Measurements from ENCODE around the gene CASQ2. TPM values are rescaled to one million over a fixed set of nuclear protein-coding genes. Genes with fewer than 3 reads are reported as not detected.
A peak's percentile ranks its signal among the peaks of the same experiment; 100 is the strongest.

The CASQ2 gene
- total RNA-seq, 5 donors from 2014 or later (not counting 1 experiment from before 2014, with no cell fraction given) = not detected

- CTCF ChIA-PET = no interaction called here
- ATAC-seq (replicated peaks in 1 of 4) (no peak), DNase-seq (no peak)
- Mint-ChIP-seq H3K27me3 (peaks cover 0 to 8% of the 10 kb centered on the region in 2 donors), H3K4me3 (no peak overlapping the region), H3K4me1 (no peaks in the 10 kb centered on the region), H3K27ac (no peak overlapping the region), H3K9me3 (no peaks in the 10 kb centered on the region), H3K36me3 (no peaks in the 10 kb centered on the region)
- no peaks in the 10 kb centered on the region for H3K36me3 ChIP-seq (ENCODE audit: control insufficient read depth in 2 of 2, extremely low read depth in 1 of 2, insufficient read depth in 1 of 2, low read length in 1 of 2)
- no peak overlapping the region for H3K27ac ChIP-seq (ENCODE audit: low read length)
- POLR2A ChIA-PET = no interaction called here
- H3K4me3 ChIP-seq (ENCODE audit: control insufficient read depth in 1 of 2, extremely low read depth in 1 of 2, low read length in 1 of 2) = no peak overlapping the region
- H3K9me3 ChIP-seq = no peaks in the 10 kb centered on the region
- no CpG with 5 or more reads among the region's 1 CpG for WGBS (ENCODE audit: insufficient coverage)
- H3K27me3 ChIP-seq (replicated peaks in 1 of 2; ENCODE audit: control insufficient read depth in 2 of 2, extremely low read depth in 1 of 2, insufficient read depth in 2 of 2, low read length in 1 of 2) = peaks cover 0 to 11% of the 10 kb centered on the region in 2 experiments
- no peaks in the 10 kb centered on the region for H3K4me1 ChIP-seq (ENCODE audit: control insufficient read depth in 1 of 2, extremely low read depth in 1 of 2, insufficient read depth in 2 of 2, low read length in 2 of 2)
These were observed 46.3 kb downstream of the CASQ2 start for GRCh38 chr1:115722221-115722620.

GRCh38 chr1:115719285-115719684 lies 49.2 kb downstream of the CASQ2 start:
- Mint-ChIP-seq H3K36me3 (no peaks in the 10 kb centered on the region), H3K27me3 (peaks cover 1 to 8% of the 10 kb centered on the region in 2 donors)

GRCh38 chr1:115718011-115718754 lies 50.3 kb downstream of the CASQ2 start:
- Mint-ChIP-seq H3K36me3 (no peaks in the 10 kb centered on the region), H3K4me3 (no peak overlapping the region), H3K27ac (no peak overlapping the region), H3K27me3 (peaks cover 4 to 6% of the 10 kb centered on the region in 2 donors), H3K4me1 (no peaks in the 10 kb centered on the region), H3K9me3 (no peaks in the 10 kb centered on the region)
- no peak overlapping the region for H3K27ac ChIP-seq (ENCODE audit: low read length)
- POLR2A ChIA-PET = no interaction called here
- ATAC-seq (replicated peaks in 1 of 4) (no peak), DNase-seq (no peak)
- H3K27me3 ChIP-seq (replicated peaks in 1 of 2; ENCODE audit: control insufficient read depth in 2 of 2, extremely low read depth in 1 of 2, insufficient read depth in 2 of 2, low read length in 1 of 2) = peaks cover 0 to 11% of the 10 kb centered on the region in 2 experiments
- no peaks in the 10 kb centered on the region for H3K9me3 ChIP-seq
- H3K36me3 ChIP-seq (ENCODE audit: control insufficient read depth in 2 of 2, extremely low read depth in 1 of 2, insufficient read depth in 1 of 2, low read length in 1 of 2) = no peaks in the 10 kb centered on the region
- H3K4me1 ChIP-seq (ENCODE audit: control insufficient read depth in 1 of 2, extremely low read depth in 1 of 2, insufficient read depth in 2 of 2, low read length in 2 of 2) = no peaks in the 10 kb centered on the region
- WGBS (ENCODE audit: insufficient coverage) = 75% methylated on average over 3 of the region's 5 CpGs
- no peak overlapping the region for H3K4me3 ChIP-seq (ENCODE audit: control insufficient read depth in 1 of 2, extremely low read depth in 1 of 2, low read length in 1 of 2)
- CTCF ChIA-PET = no interaction called here

More at GRCh38 chr1:115719285-115719684, 49.2 kb downstream of the CASQ2 start:
- ATAC-seq (replicated peaks in 1 of 4) = peak in 1 of 4 experiments; percentile 23
- Mint-ChIP-seq H3K27ac (no peak overlapping the region), H3K9me3 (no peaks in the 10 kb centered on the region), H3K4me1 (no peaks in the 10 kb centered on the region), H3K4me3 (no peak overlapping the region)
- Histone ChIP-seq H3K36me3 (ENCODE audit: control insufficient read depth in 2 of 2, extremely low read depth in 1 of 2, insufficient read depth in 1 of 2, low read length in 1 of 2) (no peaks in the 10 kb centered on the region), H3K4me1 (ENCODE audit: control insufficient read depth in 1 of 2, extremely low read depth in 1 of 2, insufficient read depth in 2 of 2, low read length in 2 of 2) (no peaks in the 10 kb centered on the region), H3K27ac (ENCODE audit: low read length) (no peak overlapping the region), H3K27me3 (replicated peaks in 1 of 2; ENCODE audit: control insufficient read depth in 2 of 2, extremely low read depth in 1 of 2, insufficient read depth in 2 of 2, low read length in 1 of 2) (peaks cover 0 to 8% of the 10 kb centered on the region in 2 experiments), H3K9me3 (no peaks in the 10 kb centered on the region), H3K4me3 (ENCODE audit: control insufficient read depth in 1 of 2, extremely low read depth in 1 of 2, low read length in 1 of 2) (no peak overlapping the region)
- DNase-seq = no peak
- ChIA-PET POLR2A (no interaction called here), CTCF (no interaction called here)
- 94% methylated on average over 7 of the region's 7 CpGs for WGBS (ENCODE audit: insufficient coverage)

GRCh38 chr1:115717541-115717940 lies 51.0 kb downstream of the CASQ2 start:
- H3K27ac ChIP-seq (ENCODE audit: low read length) = no peak overlapping the region
- H3K27me3 Mint-ChIP-seq = peaks cover 4 to 7% of the 10 kb centered on the region in 2 donors
- H3K27me3 ChIP-seq (replicated peaks in 1 of 2; ENCODE audit: control insufficient read depth in 2 of 2, extremely low read depth in 1 of 2, insufficient read depth in 2 of 2, low read length in 1 of 2) = peaks cover 0 to 13% of the 10 kb centered on the region in 2 experiments
- H3K4me3 Mint-ChIP-seq = no peak overlapping the region
- DNase-seq (peak in 16 of 35 experiments; percentile 1 to 37 (median 12)), ATAC-seq (replicated peaks in 1 of 4) (no peak)
- no peaks in the 10 kb centered on the region for H3K36me3 ChIP-seq (ENCODE audit: control insufficient read depth in 2 of 2, extremely low read depth in 1 of 2, insufficient read depth in 1 of 2, low read length in 1 of 2)
- H3K4me1 Mint-ChIP-seq = no peaks in the 10 kb centered on the region
- 67% methylated on average over 2 of the region's 5 CpGs for WGBS (ENCODE audit: insufficient coverage)
- H3K4me3 ChIP-seq (ENCODE audit: control insufficient read depth in 1 of 2, extremely low read depth in 1 of 2, low read length in 1 of 2) = no peak overlapping the region
- H3K4me1 ChIP-seq (ENCODE audit: control insufficient read depth in 1 of 2, extremely low read depth in 1 of 2, insufficient read depth in 2 of 2, low read length in 2 of 2) = no peaks in the 10 kb centered on the region
- POLR2A ChIA-PET = no interaction called here
- H3K36me3 Mint-ChIP-seq = no peaks in the 10 kb centered on the region
- H3K9me3 ChIP-seq = no peaks in the 10 kb centered on the region
- CTCF ChIA-PET = interaction anchor here in 1 of 2 donors (1.0 kb wide), 1 partner anchor 11 kb away, joined by 6 read pairs; no protein-coding TSS in a partner anchor
- H3K27ac Mint-ChIP-seq = no peak overlapping the region
- H3K9me3 Mint-ChIP-seq = no peaks in the 10 kb centered on the region

- no peaks in the 10 kb centered on the region for H3K9me3 Mint-ChIP-seq
- H3K36me3 Mint-ChIP-seq = no peaks in the 10 kb centered on the region
- Histone ChIP-seq H3K27me3 (replicated peaks in 1 of 2; ENCODE audit: control insufficient read depth in 2 of 2, extremely low read depth in 1 of 2, insufficient read depth in 2 of 2, low read length in 1 of 2) (peaks cover 0 to 20% of the 10 kb centered on the region in 2 experiments), H3K36me3 (ENCODE audit: control insufficient read depth in 2 of 2, extremely low read depth in 1 of 2, insufficient read depth in 1 of 2, low read length in 1 of 2) (no peaks in the 10 kb centered on the region), H3K9me3 (no peaks in the 10 kb centered on the region), H3K27ac (ENCODE audit: low read length) (no peak overlapping the region), H3K4me1 (ENCODE audit: control insufficient read depth in 1 of 2, extremely low read depth in 1 of 2, insufficient read depth in 2 of 2, low read length in 2 of 2) (no peaks in the 10 kb centered on the region), H3K4me3 (ENCODE audit: control insufficient read depth in 1 of 2, extremely low read depth in 1 of 2, low read length in 1 of 2) (no peak overlapping the region)
- POLR2A ChIA-PET = no interaction called here
- whole genome bisulfite sequencing (ENCODE audit: insufficient coverage) = no CpG with 5 or more reads among the region's 1 CpG
- DNase-seq = no peak
- CTCF ChIA-PET = interaction anchor here in 1 of 2 donors (1.4 kb wide), 1 partner anchor 9 kb away, joined by 4 read pairs; no protein-coding TSS in a partner anchor
- no peak overlapping the region for H3K4me3 Mint-ChIP-seq
- peaks cover 17% of the 10 kb centered on the region in 2 donors for H3K27me3 Mint-ChIP-seq
- no peak for ATAC-seq (replicated peaks in 1 of 4)
- no peak overlapping the region for H3K27ac Mint-ChIP-seq
- no peaks in the 10 kb centered on the region for H3K4me1 Mint-ChIP-seq
These were observed 53.9 kb downstream of the CASQ2 start for GRCh38 chr1:115714572-115715141.

GRCh38 chr1:115713906-115714305 lies 54.6 kb downstream of the CASQ2 start:
- ATAC-seq (replicated peaks in 1 of 4) = no peak
- no peak overlapping the region for H3K27ac Mint-ChIP-seq

More at GRCh38 chr1:115713906-115714305, 54.6 kb downstream of the CASQ2 start:
- CTCF ChIA-PET = interaction anchor here in 1 of 2 donors (1.4 kb wide), 1 partner anchor 8 kb away, joined by 4 read pairs; no protein-coding TSS in a partner anchor
- POLR2A ChIA-PET = no interaction called here
- Histone ChIP-seq H3K27me3 (replicated peaks in 1 of 2; ENCODE audit: control insufficient read depth in 2 of 2, extremely low read depth in 1 of 2, insufficient read depth in 2 of 2, low read length in 1 of 2) (peaks cover 0 to 15% of the 10 kb centered on the region in 2 experiments), H3K36me3 (ENCODE audit: control insufficient read depth in 2 of 2, extremely low read depth in 1 of 2, insufficient read depth in 1 of 2, low read length in 1 of 2) (no peaks in the 10 kb centered on the region), H3K4me1 (ENCODE audit: control insufficient read depth in 1 of 2, extremely low read depth in 1 of 2, insufficient read depth in 2 of 2, low read length in 2 of 2) (no peaks in the 10 kb centered on the region), H3K9me3 (no peaks in the 10 kb centered on the region), H3K27ac (ENCODE audit: low read length) (no peak overlapping the region), H3K4me3 (ENCODE audit: control insufficient read depth in 1 of 2, extremely low read depth in 1 of 2, low read length in 1 of 2) (no peak overlapping the region)
- no peaks in the 10 kb centered on the region for H3K4me1 Mint-ChIP-seq
- no CpG with 5 or more reads among the region's 5 CpGs for WGBS (ENCODE audit: insufficient coverage)
- DNase-seq = no peak
- H3K9me3 Mint-ChIP-seq = no peaks in the 10 kb centered on the region
- no peak overlapping the region for H3K4me3 Mint-ChIP-seq
- peaks cover 21% of the 10 kb centered on the region in 2 donors for H3K27me3 Mint-ChIP-seq
- no peaks in the 10 kb centered on the region for H3K36me3 Mint-ChIP-seq
